Measurements from ENCODE around the gene RSRC1.

Gene RSRC1

DNA sequence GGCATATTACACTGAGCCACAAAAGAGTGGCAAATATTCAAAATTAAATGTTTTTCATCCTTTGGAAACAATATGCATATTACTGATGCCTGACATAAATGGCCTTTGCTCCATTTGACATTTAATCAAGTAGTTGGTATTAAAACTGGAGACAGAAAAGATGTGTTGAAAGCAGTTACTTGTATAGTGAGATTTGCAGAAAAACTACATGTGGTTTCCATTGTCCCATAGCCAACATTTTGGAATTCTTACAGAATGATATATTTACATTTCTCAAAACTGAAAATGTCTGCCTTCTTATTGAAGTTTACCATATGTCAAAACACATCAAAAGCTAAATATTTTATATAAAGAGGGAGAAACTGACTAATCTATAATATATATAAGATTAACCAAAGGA, 25.2 kb upstream of the RSRC1 start:
- H3K9me3 ChIP-seq (ENCODE audit: control insufficient read depth, low read length) = no peaks in the 10 kb centered on the region
- no peaks in the 10 kb centered on the region for H3K4me1 ChIP-seq
- H3K27ac ChIP-seq = no peak overlapping the region
- no peak overlapping the region for H3K4me3 ChIP-seq (ENCODE audit: low read depth, low read length)
- H3K27me3 ChIP-seq (ENCODE audit: control insufficient read depth, insufficient read depth, low read length) = no peaks in the 10 kb centered on the region
- no peak overlapping the region for H3K4me2 ChIP-seq (ENCODE audit: low read length)
- H3K79me2 ChIP-seq = no peaks in the 10 kb centered on the region
- H3K36me3 ChIP-seq (ENCODE audit: control insufficient read depth, insufficient read depth, low read length) = no peaks in the 10 kb centered on the region
- no peak overlapping the region for H2AFZ ChIP-seq
- H3K9ac ChIP-seq = no peak overlapping the region
- TF ChIP-seq, protein P1, sequence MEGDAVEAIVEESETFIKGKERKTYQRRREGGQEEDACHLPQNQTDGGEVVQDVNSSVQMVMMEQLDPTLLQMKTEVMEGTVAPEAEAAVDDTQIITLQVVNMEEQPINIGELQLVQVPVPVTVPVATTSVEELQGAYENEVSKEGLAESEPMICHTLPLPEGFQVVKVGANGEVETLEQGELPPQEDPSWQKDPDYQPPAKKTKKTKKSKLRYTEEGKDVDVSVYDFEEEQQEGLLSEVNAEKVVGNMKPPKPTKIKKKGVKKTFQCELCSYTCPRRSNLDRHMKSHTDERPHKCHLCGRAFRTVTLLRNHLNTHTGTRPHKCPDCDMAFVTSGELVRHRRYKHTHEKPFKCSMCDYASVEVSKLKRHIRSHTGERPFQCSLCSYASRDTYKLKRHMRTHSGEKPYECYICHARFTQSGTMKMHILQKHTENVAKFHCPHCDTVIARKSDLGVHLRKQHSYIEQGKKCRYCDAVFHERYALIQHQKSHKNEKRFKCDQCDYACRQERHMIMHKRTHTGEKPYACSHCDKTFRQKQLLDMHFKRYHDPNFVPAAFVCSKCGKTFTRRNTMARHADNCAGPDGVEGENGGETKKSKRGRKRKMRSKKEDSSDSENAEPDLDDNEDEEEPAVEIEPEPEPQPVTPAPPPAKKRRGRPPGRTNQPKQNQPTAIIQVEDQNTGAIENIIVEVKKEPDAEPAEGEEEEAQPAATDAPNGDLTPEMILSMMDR (IDR thresholded peaks at IDR 0.05) = no peak

DNA sequence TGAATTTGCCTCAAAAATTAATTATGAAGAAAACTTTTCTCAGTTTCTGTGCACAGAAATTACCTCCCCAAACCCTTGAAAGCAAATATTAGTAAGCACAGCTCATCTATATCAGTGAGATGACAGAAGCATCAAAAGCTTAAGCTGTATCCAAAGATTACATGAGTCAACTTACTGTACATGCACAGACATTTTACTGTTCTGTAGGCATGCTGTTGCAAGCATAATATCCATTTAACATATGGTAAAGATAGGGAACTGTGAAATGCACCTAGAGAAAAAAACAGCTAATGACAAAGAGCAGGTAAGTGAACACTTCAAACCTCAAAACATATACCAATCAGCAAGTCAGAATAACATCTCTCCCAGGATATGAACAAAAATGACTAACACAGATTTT, 24.5 kb upstream of the RSRC1 start:
- no peak overlapping the region for H3K27ac ChIP-seq

GRCh38 chr3:158085931-158086330, 24.0 kb upstream of the RSRC1 start:
- H3K36me3 ChIP-seq (ENCODE audit: control insufficient read depth, insufficient read depth, low read length) = no peaks in the 10 kb centered on the region
- no peaks in the 10 kb centered on the region for H3K27me3 ChIP-seq (ENCODE audit: control insufficient read depth, insufficient read depth, low read length)
- H3K9me3 ChIP-seq (ENCODE audit: control insufficient read depth, low read length) = no peaks in the 10 kb centered on the region
- no peak overlapping the region for H3K4me2 ChIP-seq (ENCODE audit: low read length)
- H3K79me2 ChIP-seq = no peaks in the 10 kb centered on the region
- H3K27ac ChIP-seq = no peak overlapping the region
- no peaks in the 10 kb centered on the region for H3K4me1 ChIP-seq
- H3K9ac ChIP-seq = no peak overlapping the region
- TF ChIP-seq, protein P1 (IDR thresholded peaks at IDR 0.05) = no peak
- no peak overlapping the region for H3K4me3 ChIP-seq (ENCODE audit: low read depth, low read length)
- H2AFZ ChIP-seq = no peak overlapping the region

More for the DNA sequence above, 24.5 kb upstream of the RSRC1 start:
- TF ChIP-seq, protein P1 (IDR thresholded peaks at IDR 0.05) = no peak
- Histone ChIP-seq H3K4me3 (ENCODE audit: low read depth, low read length) (no peak overlapping the region), H3K4me1 (no peaks in the 10 kb centered on the region), H2AFZ (no peak overlapping the region), H3K79me2 (no peaks in the 10 kb centered on the region), H3K9me3 (ENCODE audit: control insufficient read depth, low read length) (no peaks in the 10 kb centered on the region), H3K4me2 (ENCODE audit: low read length) (no peak overlapping the region), H3K36me3 (ENCODE audit: control insufficient read depth, insufficient read depth, low read length) (no peaks in the 10 kb centered on the region), H3K27me3 (ENCODE audit: control insufficient read depth, insufficient read depth, low read length) (no peaks in the 10 kb centered on the region), H3K9ac (no peak overlapping the region)

GRCh38 chr3:158086361-158086760, 23.5 kb upstream of the RSRC1 start:
- TF ChIP-seq, protein P1 (IDR thresholded peaks at IDR 0.05) = no peak
- no peaks in the 10 kb centered on the region for H3K27me3 ChIP-seq (ENCODE audit: control insufficient read depth, insufficient read depth, low read length)

GRCh38 chr3:158086776-158087175, 23.1 kb upstream of the RSRC1 start:
- Histone ChIP-seq H3K4me2 (ENCODE audit: low read length) (no peak overlapping the region), H3K4me1 (no peaks in the 10 kb centered on the region), H3K9ac (no peak overlapping the region), H3K4me3 (ENCODE audit: low read depth, low read length) (no peak overlapping the region), H3K27me3 (ENCODE audit: control insufficient read depth, insufficient read depth, low read length) (no peaks in the 10 kb centered on the region), H3K27ac (no peak overlapping the region), H3K79me2 (no peaks in the 10 kb centered on the region), H3K36me3 (ENCODE audit: control insufficient read depth, insufficient read depth, low read length) (no peaks in the 10 kb centered on the region), H2AFZ (no peak overlapping the region), H3K9me3 (ENCODE audit: control insufficient read depth, low read length) (no peaks in the 10 kb centered on the region)
- TF ChIP-seq, protein P1 (IDR thresholded peaks at IDR 0.05) = no peak

More at GRCh38 chr3:158086361-158086760, 23.5 kb upstream of the RSRC1 start:
- Histone ChIP-seq H3K79me2 (no peaks in the 10 kb centered on the region), H3K36me3 (ENCODE audit: control insufficient read depth, insufficient read depth, low read length) (no peaks in the 10 kb centered on the region), H3K27ac (no peak overlapping the region), H3K4me3 (ENCODE audit: low read depth, low read length) (no peak overlapping the region), H3K4me2 (ENCODE audit: low read length) (no peak overlapping the region), H3K9me3 (ENCODE audit: control insufficient read depth, low read length) (no peaks in the 10 kb centered on the region), H2AFZ (no peak overlapping the region), H3K9ac (no peak overlapping the region), H3K4me1 (no peaks in the 10 kb centered on the region)

Measured in parathyroid adenoma (tissue), 2 donors.